Pons (tissue), 1 donor: ENCODE results near the gene PTPRD.
A peak's percentile ranks its signal among the peaks of the same experiment; 100 is the strongest.

ENCODE experiments used
- DNase-seq: peaks from one replicate; pipeline ENCODE4 v3.0.0-alpha.2; 2016; ENCODE audit warnings: low spot score

The PTPRD gene

DNA sequence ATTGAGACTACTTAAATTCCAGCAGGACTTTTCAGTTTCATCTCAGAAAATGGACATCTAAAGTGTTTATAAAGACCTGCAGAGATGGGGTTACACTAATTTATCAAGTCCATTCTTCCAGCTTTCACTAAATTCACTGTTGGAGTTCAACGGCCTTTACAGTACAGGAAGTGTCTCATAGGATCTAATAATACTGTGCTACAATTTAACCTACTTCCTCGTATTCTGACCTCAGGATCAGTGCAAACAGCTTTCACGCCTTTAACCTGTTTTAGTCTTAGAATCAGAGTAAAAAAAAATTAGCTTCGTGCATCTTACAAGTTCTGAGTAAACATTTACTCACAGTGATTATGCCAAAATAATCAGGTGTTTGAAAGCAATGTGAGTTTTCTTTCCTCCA, 2180.6 kb downstream of the PTPRD start:
- no peak for DNase-seq

DNA sequence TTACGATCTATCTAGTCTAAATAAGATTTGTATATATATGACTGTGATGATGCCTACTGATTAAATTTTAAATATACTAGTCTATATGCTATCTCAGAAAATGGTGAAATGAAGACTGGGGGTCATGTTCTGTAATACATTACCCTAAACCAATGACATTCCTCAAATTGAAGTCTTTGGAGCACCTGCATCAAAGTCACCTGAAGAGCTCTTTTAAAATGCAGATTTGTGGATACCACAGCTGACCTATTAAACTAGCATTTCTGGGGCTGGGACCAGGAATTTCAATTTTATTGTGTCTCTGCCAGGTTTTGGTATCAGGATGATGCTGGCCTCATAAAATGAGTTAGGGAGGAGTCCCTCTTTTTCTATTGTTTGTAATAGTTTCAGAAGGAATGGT, 2181.3 kb downstream of the PTPRD start:
- no peak for DNase-seq

DNA sequence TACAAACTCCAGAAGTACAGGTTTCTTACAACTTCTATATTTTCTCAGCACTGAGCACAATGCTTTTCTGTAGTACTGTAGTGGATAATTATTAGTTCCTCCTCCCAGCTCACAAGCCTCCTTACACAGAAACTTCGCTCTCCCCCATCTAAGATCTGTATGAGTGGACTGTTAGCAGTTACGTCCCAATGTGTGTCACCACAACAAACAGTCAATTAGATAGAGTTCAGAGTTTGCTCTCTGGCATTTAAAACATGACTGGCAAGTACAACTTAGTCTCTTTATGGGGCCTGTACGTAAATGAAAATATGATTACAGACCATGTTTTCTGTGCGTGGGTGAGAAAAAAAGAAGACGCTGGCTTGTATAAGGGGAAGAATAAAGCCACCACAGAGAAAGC, 2181.9 kb downstream of the PTPRD start:
- no peak for DNase-seq

DNA sequence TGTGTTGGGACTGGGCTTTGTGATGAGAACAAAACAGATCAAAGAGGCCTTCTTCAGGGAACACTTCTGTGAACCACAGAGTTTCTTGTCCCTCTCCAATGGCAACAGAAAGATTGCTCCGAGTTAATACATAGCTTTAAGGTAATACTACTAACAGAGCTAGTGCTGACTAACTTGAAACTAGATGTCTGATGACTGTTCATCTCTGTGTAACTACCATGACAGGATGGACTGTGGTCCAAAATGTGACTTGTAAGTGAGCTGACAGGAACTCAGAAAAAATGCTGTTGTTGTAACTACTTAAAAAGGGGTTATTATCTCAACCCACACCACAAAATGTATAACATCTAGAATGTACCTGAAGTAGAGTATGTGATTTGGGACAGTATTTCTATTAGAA, 2183.0 kb downstream of the PTPRD start:
- DNase-seq, result no peak

DNA sequence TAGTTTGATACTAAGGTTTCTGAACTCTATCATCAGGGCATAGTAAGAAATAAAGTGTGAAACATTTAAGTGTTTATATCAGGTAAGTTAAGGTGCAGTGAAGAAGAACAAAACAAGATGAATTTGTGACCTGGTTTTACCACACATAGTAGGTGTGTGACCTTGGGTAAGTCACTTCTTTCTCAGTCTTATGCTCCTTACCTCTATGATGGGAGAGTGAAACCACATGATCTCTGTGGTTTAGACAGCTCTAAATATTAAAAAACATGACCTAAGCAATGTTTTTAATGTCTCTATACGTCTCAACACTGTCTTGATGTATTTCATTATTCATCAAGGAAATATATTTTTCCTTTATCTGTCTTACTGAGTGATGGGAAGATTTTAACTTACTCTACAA, 2183.6 kb downstream of the PTPRD start:
- DNase-seq, result no peak

DNA sequence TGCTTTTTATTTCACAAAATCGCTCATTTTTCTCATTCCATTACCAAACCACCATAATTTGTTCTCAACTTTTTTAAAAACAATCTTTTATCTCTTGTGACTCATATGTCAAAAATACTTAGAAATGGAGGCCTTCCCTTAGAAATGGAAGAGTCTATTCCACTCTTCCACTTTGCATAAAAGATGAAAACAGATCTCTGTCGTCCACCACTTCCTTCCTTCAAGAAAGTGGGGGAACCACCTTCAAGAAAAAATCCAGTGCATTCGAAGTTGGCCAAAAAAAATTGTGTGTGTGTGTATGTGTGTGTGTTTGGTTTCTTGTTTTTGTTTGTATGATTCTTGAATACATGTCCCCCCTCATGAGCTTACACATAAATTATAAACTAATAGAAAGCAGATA, 2184.4 kb downstream of the PTPRD start:
- DNase-seq, result no peak

DNA sequence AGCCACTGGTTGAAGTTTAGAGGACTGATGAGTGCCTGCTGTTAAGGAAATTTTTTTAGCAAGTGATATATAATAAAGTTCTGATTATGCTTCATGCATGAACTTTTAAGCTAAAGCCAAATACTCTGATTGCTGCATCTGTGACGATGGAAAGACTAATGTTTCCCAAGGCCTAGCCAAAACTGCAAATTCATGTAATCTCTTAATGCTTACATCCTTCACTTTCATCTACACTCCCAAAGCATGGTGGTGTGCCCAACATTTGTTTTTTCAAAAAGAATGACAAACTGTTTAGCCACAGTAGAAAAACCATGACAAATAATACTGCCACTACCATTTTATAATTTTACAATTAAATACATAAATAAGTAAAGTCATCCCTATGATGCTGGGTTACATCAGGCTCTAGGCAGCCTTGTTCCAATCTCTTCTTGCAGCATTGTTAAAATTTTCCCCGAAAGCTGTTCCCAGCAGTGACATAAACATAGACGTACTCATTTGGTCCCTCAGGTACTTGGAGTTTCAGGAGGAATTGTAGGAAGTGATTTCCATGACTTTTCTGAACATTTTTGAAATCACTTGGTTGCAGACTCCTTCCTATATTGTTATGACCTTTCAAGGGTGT, 2187.9 kb downstream of the PTPRD start:
- DNase-seq, result no peak

DNA sequence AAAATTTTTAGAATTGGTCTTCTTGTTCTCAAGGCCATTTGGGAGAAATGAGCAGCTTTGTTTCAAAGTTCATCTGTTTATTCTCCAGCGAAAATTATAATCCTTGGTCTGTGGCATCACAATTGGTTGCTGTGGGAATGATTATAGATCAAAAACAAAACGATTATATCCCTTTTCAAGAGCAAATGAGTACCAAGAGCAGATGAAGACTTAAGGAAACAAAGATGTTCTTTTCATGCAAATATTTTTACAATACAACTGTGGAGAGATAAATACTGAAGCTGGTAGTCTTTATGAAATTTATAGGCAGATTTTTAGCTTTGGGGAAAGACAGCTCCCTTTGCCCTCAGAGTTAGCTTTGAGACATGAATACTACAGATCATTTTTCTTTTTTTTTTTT, 2192.4 kb downstream of the PTPRD start:
- DNase-seq, result no peak

DNA sequence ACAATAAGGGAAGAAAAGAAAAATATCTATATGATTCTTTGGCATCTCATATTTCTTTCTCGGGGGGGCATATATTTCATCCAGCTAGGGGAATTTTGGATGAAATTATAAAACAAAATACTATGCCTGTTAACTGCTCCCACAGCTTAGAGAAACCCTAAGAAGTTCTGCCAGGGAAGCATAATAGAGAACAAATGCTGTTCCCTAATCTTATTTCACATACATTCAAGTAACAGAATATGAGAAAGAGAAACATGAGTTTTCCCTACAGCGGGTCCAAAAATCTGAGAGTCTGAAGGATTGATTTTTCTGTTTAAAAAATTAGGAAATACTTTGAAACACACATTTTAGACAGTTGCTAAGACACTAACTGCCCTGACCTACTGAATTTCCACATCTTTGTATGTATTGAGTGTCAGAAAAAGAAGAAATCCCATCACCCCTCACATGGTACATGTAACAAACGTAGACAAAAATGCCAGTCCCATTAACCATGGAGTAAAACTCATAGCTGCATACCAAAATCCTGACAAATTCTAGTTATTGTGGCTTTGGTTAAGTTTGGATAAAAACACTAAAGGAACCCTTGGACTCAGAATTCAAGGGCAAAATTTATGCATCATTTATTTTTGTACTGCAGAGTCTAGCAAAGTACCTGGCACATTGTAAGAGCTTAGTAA, 2193.1 kb downstream of the PTPRD start:
- no peak for DNase-seq

DNA sequence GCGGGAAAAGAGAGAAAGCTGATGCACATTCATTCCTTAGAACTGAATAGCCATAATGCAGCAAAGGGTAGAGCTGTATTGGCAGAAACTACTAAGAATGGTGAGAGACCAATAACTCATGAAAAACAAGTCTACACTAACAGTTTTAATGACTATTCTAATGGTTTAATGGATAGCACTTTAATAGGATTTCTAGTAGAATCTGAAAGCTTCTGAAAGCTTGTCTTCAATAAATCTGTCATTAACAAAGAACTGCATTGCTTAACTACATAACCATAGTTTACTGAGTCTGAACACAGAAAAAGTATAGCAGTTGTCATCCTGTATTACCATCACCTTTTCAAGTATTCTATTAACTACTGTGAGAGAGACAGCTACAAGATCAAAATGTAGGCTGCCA, 2195.5 kb downstream of the PTPRD start:
- no peak for DNase-seq

DNA sequence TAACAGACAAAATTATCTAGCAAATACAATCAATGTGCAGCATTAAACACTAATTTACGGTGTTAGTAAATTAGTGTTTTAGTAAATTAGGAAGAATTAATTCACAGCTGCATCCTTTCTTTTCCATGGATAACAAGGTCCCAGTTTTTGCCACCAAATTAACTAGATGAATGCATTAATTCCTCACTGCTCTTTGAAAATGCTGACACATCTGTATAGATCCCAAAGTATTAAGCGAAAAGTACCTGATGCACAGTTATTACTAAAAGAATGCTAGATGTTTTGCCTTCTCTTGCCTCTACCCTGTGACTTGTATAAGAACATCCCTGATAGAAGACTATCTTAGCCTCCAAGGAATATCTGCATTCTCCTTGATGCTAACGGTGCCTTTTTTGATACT, 2200.5 kb downstream of the PTPRD start:
- DNase-seq, result no peak

DNA sequence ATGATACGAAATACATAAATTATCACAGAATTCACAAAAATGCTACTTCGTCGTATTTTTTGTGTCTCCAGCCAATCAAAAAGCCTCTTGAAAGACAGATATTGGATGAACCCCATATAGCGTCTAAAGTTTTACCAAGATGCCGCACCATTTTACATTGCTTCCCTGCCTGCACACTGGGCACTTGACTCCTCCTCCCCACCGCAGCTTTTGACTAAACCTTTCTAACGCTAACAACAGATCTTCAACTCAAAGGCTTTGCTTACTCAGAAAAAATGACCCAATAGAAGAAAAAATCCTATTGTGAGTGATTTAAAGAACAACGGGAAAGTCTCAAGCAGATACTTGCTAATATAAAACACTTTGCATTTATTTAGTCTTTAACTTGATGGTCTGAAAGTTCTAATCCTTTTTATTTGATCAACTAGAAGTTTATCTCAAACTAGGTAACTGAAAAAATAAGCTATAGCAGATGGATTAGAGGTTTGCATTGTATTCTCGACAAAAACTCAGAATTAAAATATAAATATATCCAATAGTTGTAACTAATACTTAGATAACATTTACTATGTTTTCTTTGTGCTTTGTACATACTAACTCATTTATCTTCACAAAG, 2204.1 kb downstream of the PTPRD start:
- DNase-seq, result no peak

DNA sequence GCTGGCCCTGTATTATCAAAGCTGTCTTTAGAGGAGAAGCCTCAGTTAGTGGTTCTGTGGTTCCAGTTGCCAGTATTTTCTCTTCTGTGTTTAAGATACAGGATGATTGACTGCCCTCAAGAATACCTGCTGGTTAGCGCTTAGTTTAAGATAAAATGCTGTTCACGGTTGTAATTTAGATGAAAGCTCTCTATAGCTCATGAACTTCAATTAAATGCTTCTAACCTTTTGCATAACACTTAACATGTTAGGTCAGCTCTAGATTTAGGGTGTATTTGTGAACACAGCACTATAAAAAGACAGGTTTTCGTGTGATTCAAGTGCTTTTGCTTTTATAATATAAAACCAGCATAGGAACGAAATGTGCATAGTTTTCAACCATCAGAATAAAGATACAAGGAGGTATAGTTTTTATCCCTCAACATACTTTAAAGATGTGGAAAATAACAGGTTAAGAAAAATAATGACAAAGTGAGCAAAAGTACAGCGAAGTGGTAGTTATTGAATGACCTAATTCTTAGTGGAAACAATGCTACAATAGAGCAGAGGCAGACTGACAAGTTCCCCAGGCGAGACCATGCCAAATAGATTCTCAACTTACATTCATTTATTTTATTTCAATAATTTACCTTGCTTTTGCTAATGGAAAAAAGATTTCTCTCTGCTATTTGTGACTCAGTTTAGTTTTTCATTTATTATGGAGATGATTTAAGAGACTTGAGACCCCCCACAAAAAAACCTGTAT, 2210.7 kb downstream of the PTPRD start:
- peak; percentile 75 for DNase-seq

DNA sequence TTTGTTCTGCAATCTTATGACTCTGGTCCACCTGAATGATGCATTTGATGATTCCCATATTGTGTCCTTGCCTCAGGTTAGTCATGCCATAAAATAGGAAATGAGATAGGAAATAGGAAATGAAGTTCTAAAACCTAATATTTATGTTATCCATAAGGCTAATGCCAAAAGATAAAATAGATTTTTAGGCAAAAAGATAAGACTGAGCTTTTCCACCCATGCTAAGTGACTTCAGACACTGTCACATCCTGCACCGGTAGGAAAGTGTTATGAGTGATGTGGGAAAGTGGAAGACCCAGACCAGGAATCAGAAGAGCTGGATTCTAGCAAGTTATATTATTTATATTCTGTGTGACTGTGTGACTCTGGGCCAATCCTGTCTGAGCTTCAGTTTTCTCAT, 2212.4 kb downstream of the PTPRD start:
- DNase-seq, result no peak

DNA sequence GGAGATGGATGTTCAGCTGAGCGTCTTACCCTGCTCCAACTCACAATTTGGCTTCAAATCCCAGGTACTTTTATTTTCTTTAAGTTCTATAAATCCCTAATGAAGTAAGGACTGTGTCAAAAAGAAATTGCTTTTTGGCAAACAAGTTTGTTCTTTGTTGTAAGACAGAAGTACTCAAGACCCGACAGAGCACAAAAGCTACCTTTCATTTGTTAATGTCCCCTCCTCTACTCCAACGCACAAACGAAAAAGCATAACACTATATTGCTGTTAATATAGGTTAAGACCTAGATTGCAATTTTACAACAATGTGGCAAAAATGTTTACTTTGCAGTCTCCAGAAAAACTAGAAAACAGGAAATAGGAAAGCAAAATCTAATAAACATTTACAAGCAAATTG, 2217.8 kb downstream of the PTPRD start:
- DNase-seq, result no peak

DNA sequence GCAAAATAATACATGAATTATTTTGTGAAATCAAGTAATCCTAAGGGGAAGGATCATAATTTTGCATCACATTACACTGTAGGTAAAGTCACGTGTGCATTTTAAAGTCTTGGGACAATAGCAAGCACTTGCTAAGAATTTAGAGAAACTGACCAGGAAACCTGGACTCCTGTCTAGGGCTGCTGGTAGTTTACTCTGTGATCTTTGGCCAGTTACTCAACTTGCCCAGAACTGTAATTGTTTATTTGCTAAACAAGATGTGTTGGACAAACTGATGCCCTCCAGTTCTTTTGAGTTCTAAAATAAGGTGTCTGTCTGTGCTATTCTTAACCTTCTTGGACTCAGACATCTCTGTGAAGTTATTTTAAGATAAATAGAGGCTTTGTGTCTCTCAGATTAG, 2218.5 kb downstream of the PTPRD start:
- DNase-seq, result no peak

DNA sequence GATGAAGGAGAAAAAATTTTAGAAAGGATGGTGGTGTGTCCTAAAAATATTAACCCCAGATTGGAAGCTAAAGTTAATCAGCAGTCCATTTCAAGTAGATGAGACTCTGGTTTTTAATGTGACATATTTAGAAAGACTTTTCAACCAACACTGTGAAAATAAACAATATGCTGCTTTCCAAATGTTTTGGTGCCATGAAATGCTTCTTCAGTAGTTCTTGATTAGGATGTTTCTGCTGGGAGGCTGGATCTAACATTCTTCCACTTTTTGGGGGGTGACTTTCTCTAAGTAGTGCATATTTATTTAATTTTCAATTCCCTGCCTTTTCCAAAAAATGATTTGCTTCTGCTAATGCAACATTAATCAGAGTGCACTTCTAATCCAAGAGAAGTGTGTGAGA, 2219.9 kb downstream of the PTPRD start:
- DNase-seq, result no peak

DNA sequence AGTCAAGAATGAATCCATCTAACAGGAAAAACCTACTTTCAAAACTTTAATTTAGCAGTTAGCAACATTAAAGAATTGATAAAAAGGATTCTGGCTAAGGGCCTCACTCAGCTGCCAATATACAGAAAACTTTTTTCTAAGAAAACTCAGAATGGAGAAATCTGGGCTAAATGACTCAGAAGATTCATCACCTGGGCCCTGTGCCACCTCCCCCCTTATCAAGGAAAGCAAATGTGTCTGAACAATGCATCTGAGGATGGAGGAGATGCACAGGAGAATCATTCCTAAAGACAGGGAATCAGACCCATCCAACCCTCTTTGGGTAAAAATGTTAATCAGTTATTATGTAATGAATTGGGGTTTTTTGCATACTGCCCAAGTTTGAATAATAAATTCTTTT, 2221.2 kb downstream of the PTPRD start:
- DNase-seq, result no peak

DNA sequence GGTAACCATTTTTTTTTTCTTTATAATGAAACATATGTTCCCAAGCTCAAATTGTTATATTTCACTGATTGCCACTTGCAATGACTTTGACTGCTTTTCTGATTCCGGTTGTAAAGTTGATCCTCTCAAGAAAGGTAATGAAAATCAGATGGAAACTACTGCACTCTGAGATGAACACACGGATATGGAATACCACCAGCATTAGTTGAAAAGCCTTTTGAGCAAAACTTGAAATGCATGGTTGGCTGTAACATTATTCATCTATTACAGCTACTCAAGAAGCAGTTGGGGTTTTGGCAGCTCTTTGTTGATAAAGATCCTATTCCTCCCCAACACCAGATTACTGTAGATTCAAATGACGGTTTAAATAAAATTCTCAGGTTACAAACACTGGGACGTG, 2221.7 kb downstream of the PTPRD start:
- no peak for DNase-seq

DNA sequence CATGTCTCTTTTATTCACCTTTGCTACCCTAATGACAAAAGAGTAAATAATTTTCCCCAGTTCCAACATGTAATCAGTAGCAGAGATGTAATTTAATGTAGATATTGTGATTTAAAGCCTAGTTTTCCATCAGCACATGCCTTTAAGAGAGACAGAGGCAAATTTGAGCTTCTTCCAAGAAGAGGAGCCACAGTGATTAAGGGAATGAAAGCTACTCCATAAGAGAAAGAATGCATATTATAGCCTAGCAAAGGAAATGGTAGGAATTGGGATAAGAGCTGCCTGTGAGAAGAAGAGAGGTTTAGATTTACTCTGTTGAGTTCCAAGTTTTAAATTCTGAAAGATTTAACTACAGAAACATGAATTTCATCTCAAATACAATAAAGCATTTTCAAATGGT, 2222.2 kb downstream of the PTPRD start:
- no peak for DNase-seq

DNA sequence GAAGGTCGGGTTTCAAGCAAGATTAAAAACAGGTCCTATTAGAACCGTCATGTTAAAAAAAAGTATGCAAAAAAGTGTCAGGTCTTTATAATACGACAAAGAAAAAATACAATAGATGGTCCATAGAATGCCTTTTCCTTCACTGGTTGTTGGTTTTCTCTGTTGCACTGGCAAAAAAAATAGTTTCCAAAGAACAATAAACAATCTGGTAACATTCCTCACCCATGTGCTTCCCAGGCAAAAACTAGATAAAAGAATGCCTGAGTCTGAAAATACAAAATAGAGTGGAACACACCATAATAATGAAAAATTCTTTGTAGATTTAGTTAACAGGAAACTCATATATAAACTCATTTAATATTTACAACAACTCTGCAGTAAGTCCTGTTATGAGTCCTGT, 2223.3 kb downstream of the PTPRD start:
- DNase-seq, result no peak

DNA sequence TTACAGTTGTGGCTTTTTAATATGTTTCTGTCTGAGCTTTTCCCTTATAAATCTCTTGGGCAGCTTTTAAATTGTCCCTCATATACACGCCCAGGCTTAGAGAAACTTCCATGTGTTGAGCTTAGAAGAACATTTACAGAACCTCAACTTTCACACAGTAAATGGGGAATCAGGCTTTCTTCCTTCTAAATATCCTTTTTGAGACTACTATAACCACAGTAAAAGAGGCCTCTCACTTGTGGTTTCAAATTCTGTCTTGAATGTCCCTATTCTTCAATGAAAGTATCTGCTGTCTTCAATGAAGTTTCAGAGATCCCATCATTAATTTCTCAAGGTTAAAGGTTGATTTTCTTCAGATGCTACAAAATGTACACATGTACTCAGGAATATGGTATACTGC, 2224.7 kb downstream of the PTPRD start:
- DNase-seq, result no peak

DNA sequence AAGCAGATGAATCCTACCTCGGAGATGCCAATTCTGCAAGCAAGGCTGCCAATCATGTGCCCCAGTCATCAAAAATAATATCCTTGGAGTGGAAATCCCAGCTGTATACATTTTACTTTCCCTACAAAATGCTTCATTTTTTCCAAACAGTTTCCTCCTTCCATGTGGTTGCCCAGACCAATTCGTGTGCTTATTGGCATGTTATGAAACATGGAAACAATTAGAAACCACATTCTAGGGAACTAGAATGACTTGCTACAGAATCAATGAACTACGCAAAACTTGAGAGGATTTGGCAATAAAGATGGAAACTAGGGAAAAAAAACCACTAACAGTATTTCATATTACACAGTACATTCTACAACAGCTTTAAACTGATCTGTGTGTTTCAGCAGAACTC, 2228.7 kb downstream of the PTPRD start:
- DNase-seq, result no peak
